Osteocyte (in vitro differentiated cells): ENCODE results near the gene DOK6. TPM values are rescaled to one million over a fixed set of nuclear protein-coding genes. Genes with fewer than 3 reads are reported as not detected.

Experiments used
- DNase-seq: peaks from one replicate; pipeline ENCODE4 v3.0.0; 2021; ENCODE audit warnings: mixed read lengths; ENCODE audit not compliant: unreplicated experiment; ENCODE audit errors: extremely low spot score
- H3K27ac Mint-ChIP-seq: one replicate; pipeline ENCODE4 v1.8.0; 2021; ENCODE audit warnings: mild to moderate bottlenecking, mixed read lengths; ENCODE audit not compliant: unreplicated experiment
- H3K27me3 Mint-ChIP-seq: one replicate; pipeline ENCODE4 v1.8.0; 2021; ENCODE audit warnings: mixed read lengths; ENCODE audit not compliant: unreplicated experiment
- H3K36me3 Mint-ChIP-seq: one replicate; pipeline ENCODE4 v1.8.0; 2021; ENCODE audit warnings: mixed read lengths; ENCODE audit not compliant: unreplicated experiment
- H3K4me1 Mint-ChIP-seq: one replicate; pipeline ENCODE4 v1.8.0; 2021; ENCODE audit warnings: mixed read lengths; ENCODE audit not compliant: unreplicated experiment
- H3K4me3 Mint-ChIP-seq: one replicate; pipeline ENCODE4 v1.8.0; 2021; ENCODE audit warnings: mild to moderate bottlenecking, moderate library complexity, mixed read lengths; ENCODE audit not compliant: unreplicated experiment
- H3K9me3 Mint-ChIP-seq: one replicate; pipeline ENCODE4 v1.8.0; 2021; ENCODE audit warnings: mixed read lengths; ENCODE audit not compliant: unreplicated experiment
- total RNA-seq: library from RNA; stranded (reverse); gene quantifications from 2 replicates; pipeline ENCODE4 v1.2.1, GENCODE V29; 2021
- TF ChIP-seq, protein P1 (sequence below): fragments of 200-600 bp; sonication (generic); IDR thresholded peaks from 2 replicates; pipeline ENCODE4 v1.5.0; 2021; ENCODE audit warnings: antibody characterized with exemption, mild to moderate bottlenecking, moderate library complexity

DOK6 gene
- total RNA-seq, 1 donor from 2014 or later = 4.6 TPM

DNA sequence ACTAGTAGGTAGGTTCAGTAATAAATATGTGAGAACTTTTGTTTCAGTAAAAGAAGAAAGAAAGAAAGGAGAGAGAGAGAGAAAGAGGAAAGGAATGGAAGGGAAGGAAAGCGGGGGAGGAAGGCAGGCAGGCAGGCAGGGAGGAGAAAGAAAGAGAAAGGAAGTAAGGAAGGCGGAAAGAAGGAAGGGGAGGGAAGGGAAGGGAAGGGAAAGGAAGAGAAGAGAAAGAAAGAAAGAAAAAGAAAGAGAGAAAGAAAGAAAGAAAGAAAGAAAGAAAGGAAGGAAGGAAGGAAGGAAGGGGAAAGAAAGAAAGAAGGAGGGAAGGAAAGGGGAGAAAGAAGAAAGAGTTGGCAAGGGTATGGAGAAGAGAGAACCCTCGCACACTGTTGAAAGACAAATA is 479.4 kb downstream of the DOK6 start:
- peaks cover 2% of the 10 kb centered on the region for H3K36me3 Mint-ChIP-seq
- TF ChIP-seq, protein P1, sequence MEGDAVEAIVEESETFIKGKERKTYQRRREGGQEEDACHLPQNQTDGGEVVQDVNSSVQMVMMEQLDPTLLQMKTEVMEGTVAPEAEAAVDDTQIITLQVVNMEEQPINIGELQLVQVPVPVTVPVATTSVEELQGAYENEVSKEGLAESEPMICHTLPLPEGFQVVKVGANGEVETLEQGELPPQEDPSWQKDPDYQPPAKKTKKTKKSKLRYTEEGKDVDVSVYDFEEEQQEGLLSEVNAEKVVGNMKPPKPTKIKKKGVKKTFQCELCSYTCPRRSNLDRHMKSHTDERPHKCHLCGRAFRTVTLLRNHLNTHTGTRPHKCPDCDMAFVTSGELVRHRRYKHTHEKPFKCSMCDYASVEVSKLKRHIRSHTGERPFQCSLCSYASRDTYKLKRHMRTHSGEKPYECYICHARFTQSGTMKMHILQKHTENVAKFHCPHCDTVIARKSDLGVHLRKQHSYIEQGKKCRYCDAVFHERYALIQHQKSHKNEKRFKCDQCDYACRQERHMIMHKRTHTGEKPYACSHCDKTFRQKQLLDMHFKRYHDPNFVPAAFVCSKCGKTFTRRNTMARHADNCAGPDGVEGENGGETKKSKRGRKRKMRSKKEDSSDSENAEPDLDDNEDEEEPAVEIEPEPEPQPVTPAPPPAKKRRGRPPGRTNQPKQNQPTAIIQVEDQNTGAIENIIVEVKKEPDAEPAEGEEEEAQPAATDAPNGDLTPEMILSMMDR = no peak
- peaks cover 3% of the 10 kb centered on the region for H3K9me3 Mint-ChIP-seq
- no peaks in the 10 kb centered on the region for H3K27me3 Mint-ChIP-seq
- no peak overlapping the region for H3K27ac Mint-ChIP-seq
- H3K4me1 Mint-ChIP-seq = peaks cover 29% of the 10 kb centered on the region
- no peak overlapping the region for H3K4me3 Mint-ChIP-seq
- DNase-seq = no peak

- Mint-ChIP-seq H3K4me3 (no peak overlapping the region), H3K27me3 (no peaks in the 10 kb centered on the region), H3K9me3 (peaks cover 3% of the 10 kb centered on the region), H3K4me1 (peaks cover 29% of the 10 kb centered on the region), H3K36me3 (peaks cover 2% of the 10 kb centered on the region), H3K27ac (peak overlapping the region; percentile 27)
- DNase-seq = no peak
- TF ChIP-seq, protein P1 = no peak
Observed at GRCh38 chr18:69882965-69883668, 482.4 kb downstream of the DOK6 start.

GRCh38 chr18:69883781-69884180 is 483.1 kb downstream of the DOK6 start:
- peaks cover 2% of the 10 kb centered on the region for H3K9me3 Mint-ChIP-seq
- TF ChIP-seq, protein P1 = no peak
- peaks cover 28% of the 10 kb centered on the region for H3K4me1 Mint-ChIP-seq
- H3K4me3 Mint-ChIP-seq = no peak overlapping the region
- H3K36me3 Mint-ChIP-seq = peaks cover under 1% of the 10 kb centered on the region
- H3K27ac Mint-ChIP-seq = no peak overlapping the region
- no peak for DNase-seq
- no peaks in the 10 kb centered on the region for H3K27me3 Mint-ChIP-seq

- no peaks in the 10 kb centered on the region for H3K9me3 Mint-ChIP-seq
- H3K4me1 Mint-ChIP-seq = peaks cover 26% of the 10 kb centered on the region
- no peaks in the 10 kb centered on the region for H3K27me3 Mint-ChIP-seq
- DNase-seq = no peak
- H3K27ac Mint-ChIP-seq = no peak overlapping the region
- no peak overlapping the region for H3K4me3 Mint-ChIP-seq
- no peaks in the 10 kb centered on the region for H3K36me3 Mint-ChIP-seq
- TF ChIP-seq, protein P1 = no peak
Observed at GRCh38 chr18:69885355-69885754, 484.7 kb downstream of the DOK6 start.

- H3K4me1 Mint-ChIP-seq = peaks cover 22% of the 10 kb centered on the region
- H3K27ac Mint-ChIP-seq = no peak overlapping the region
- TF ChIP-seq, protein P1 = no peak
- H3K4me3 Mint-ChIP-seq = no peak overlapping the region
- peaks cover 2% of the 10 kb centered on the region for H3K9me3 Mint-ChIP-seq
- H3K36me3 Mint-ChIP-seq = peaks cover 1% of the 10 kb centered on the region
- DNase-seq = no peak
- no peaks in the 10 kb centered on the region for H3K27me3 Mint-ChIP-seq
Observed at GRCh38 chr18:69885841-69886531, 485.3 kb downstream of the DOK6 start.
